Nucleus accumbens (tissue), 56 donors: ENCODE data around the gene PRAC2.

Experiments
- DNase-seq, 56 donors: peaks; one replicate each; lab custom pipeline; 2025; lab: John Stamatoyannopoulos, UW

PRAC2 gene

DNA sequence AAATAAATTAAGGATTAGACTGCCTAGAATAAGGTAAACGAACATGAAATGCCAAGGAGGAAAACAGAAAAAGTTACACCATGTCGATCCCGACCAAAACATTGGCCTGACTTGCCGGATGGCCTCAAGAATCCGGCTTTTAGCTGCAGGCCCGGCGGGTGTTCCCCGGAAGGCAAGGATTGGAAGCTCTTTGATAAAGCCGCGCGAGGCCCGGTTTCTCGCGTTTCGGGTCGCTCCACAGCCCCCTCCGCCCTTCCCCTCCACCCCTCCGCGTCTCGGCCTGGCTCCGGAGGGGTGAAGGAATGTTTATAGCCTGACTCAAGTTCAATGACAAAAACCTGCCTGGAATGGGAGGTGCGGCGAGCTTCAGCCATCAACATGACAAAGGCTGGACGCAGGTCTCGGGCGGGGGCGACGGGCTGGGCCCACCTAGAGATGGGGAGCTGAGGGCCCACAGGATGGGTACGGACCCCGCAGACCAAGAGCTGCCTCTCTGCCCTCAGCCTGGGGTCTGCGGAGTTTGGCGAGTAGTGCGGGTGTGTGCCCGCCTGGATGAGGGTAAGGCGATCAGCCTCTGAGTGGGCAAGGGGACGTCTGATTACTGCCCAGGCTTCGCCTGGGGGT, 3.2 kb upstream of the PRAC2 start:
- DNase-seq = no peak

GRCh38 chr17:48720266-48721008, 2.5 kb upstream of the PRAC2 start:
- no peak for DNase-seq

- no peak for DNase-seq
These were observed 2.0 kb upstream of the PRAC2 start for GRCh38 chr17:48721009-48721402.

DNA sequence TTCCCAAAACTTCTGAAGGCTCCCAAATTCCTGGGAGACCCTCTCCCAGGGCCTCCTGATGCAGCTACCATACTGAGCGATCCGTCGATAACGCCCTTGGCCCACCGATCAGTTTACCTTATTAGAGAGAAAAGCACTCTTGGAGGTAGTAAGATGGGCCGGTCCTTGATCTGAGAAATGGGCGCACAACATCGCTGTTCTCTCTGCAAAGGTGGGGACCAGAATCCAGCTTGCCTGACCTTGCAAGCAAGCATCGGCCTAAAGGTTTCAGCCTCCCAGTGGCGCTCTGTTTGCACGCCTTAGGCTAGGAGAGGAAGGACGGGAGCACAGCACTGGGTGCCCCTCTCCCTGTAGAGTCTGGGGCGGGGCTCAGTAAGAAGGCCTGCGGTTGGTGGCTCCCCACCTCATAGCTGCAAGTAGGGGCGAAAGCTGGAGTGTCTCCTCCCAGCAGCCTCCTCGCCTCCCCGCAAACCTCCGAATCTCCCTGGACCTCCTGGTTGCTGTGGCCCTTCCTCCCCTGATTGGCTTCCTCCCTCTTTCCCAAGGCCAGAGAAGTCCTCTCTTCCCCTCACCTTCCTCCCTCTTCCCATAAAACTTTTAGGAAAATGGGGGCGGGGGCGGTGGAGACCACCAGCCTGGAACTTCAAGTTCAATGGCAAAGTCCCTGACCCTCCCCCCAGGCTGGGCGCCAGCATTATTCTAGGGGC, 631 bp upstream of the PRAC2 start, which contains the start of gene PRAC1:
TSS of gene PRAC1 (minus strand) at position 318 of the 707 bp plus-strand sequence. CDS start at position 192, 126 bp downstream.
- DNase-seq = no peak

DNA sequence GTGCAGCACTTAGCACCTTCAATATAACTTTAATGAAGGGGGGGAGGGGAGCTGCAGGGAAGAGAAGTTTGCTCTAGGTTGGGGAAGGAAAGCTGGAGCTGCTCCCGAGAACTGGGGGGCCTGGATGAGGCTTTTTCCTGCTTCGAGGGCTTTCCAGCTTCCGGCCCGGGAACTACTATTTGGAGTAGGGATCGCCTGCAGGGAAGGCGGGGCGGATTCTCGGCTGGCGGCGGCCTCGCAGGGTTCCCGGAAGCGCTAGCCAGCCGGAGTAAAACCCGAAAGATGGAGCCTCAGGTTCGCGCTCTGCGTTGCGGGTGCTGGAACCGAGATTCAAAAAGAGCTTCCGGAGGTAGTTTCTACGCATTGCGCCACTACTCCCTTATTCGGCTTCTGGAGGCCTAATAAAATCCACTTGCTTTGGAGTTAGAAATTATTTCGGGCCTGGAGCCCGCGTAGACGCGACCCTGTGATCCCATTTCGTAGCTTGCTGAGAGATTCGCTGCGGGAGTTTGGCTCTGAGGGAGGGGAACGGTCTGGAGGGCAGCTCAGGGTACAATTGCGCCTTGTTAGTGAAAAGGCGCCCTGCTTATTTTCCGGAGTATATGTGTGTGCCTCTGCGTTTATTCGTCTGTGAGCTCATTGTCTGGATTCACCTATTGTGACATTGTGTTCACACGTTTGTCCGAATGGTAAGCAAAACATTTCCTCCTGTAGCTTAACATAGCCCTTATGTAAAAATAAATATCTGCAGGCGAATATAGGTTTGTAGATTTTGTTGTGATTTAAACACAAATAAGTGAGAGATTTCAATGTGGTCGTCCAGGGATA, 652 bp downstream of the PRAC2 start:
- no peak for DNase-seq

DNA sequence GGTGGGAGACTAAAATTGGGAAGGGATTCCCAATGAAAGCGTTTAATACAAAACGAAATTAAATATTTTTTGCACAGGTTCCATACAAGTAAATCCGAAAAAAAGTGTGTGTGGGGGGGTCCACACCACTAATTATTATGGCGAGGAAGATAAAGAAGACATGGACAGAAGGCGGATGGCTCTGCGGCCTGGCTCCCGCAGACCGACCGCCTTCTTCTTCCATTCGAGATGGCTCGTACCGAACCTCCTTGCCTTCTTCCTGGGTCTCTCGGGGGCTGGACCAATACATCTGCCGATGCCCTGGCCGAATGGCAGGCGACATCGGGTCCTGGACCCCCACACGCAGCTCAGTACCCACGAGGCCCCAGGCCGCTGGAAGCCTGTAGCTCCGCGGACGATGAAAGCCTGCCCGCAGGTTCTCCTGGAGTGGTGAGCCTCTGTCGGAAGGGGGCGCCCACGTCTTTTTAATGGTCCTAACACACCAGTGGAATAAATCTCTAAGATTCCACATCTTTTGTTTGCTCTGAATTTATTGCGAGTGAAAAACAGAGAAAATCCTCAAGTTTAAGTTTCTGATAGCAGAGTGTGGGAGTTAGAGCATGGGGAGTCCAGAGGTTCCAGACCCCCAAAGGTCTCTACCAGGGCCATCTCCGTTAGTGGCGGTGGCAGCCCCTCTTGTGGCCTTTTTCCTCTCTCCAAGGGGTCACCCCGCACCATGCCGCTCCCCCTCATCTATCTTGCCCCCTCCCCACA, 1.4 kb downstream of the PRAC2 start:
- peak in 45 of 56 donors; percentile 0 to 78 (median 20) for DNase-seq

DNA sequence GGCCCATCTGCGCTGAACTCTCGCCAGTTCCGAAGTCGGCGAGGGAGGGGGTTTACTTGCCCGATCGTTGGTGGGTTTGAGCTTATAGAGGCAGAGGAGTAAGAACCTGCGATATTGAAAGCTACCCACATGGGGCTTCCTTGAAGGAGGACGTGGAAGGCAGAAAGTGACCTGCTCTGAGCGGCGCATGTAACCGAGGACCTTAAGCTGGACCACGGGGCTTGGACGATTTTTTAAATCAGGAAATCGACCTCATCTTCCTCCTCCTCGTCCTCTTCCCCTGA, 2.0 kb downstream of the PRAC2 start:
- no peak for DNase-seq

GRCh38 chr17:48725288-48726064, 2.5 kb downstream of the PRAC2 start:
- no peak for DNase-seq

GRCh38 chr17:48726114-48726915, 3.3 kb downstream of the PRAC2 start:
- DNase-seq = no peak

- DNase-seq = no peak
These were observed 3.9 kb downstream of the PRAC2 start for GRCh38 chr17:48726916-48727286.

GRCh38 chr17:48727415-48728175, 4.6 kb downstream of the PRAC2 start:
- no peak for DNase-seq

DNA sequence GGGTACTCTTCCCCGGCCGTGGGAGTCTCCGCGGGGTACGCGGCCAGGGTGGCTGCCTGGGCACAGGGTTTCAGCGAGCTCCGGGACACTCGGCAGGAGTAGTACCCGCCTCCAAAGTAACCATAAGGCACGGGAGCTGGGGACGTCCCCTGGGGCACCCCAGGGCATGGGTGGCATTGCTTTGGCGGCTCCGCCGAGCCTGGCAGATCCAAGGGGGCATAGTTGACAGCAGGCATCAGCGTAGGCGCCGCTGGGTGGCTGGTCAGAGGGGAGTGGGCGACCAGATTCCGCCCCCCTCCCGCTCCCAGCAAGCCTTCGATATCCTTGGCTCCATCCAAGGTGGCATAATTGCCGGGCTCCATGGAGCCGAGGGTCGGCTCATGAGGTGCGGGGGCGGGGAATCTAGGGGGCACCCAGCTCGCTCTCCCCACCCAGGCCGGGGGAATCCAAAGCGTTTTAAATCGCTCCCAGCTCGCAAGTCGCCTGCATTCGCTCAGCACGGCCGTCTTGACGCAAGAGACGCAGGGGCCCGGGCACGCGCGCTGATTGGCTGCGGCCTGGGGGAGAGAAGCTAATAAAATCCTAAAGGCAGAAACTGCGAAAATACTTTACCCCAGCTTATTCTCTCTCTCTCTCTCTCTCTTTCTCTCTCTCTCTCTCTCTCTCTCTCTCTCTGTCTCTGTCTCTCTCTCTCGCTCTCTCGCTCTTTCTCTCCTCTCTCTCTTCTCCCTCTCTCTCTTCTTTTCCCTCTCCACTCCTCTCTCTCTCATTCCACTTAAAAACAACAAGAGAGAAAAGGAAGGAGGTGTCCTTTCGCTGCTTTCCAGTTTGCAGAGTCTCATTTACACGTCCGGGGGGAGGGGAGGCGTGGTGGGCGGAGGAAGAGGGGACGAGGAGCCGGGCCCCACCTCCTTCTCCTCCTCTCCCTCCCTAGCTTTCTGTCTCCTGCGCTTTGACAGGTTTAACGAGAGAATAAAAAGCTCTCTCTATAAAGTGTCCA, 5.5 kb downstream of the PRAC2 start, which contains the start of gene HOXB13:
TSS of gene HOXB13 (minus strand) at position 519 of the 1,000 bp plus-strand sequence. CDS start at position 362, 157 bp downstream.
- no peak for DNase-seq

DNA sequence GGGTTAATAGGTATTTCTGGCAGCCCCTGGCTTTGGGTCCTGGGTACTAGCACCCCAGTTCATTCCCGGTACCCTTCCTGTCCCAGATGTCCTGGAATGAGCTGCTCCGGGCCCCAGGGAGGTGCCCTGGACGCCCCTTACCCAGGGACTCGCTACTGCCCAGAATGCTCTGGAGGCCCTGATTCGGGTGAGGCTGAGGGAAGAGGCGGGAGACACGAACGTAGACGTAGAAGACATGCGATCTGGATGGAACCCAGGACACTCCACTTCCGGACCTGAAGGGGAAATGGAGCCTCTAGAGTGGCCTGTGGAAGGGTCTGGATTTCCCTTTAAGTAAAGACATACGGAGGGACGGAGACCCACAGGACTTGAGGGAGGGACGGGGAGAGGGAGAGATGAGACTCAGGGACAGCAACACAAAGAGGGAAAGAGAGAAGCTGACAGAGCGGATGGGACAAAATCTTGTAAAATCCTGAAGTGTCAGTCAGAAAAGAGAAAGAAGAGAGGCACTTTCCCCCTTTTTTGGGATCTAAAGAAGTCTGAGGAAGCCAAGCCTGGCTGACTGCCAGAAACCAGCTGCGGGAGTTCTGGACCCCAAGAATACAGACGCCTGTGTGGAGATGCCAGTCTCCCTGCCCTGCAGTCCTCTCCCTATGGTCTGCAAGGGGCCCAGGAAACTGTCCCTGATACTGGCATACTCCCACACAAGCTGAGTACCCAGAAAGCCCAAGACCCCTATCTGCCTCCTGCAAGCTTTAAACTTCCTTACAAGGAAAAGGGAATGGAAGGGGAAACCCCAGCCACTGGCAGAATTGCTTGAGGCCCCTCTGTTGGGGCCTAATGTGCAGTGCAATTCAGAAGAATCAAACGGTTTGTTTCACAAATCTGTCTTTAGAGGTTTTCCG, 6.6 kb downstream of the PRAC2 start:
- no peak for DNase-seq

DNA sequence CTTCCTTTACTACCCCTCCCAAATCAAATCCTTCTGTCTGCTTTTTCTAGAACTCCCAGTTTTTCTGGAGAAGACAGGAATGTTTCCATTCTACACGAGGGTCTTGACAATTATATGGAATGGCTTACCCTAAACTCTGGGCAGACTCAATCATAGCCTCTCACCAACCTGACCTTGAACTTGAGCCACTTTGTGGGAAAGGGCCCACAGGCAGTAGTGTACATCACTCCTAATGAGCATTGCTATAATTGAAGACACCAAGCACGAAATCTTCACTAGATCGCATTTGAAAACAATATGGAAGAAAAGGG, 7.2 kb downstream of the PRAC2 start:
- no peak for DNase-seq

DNA sequence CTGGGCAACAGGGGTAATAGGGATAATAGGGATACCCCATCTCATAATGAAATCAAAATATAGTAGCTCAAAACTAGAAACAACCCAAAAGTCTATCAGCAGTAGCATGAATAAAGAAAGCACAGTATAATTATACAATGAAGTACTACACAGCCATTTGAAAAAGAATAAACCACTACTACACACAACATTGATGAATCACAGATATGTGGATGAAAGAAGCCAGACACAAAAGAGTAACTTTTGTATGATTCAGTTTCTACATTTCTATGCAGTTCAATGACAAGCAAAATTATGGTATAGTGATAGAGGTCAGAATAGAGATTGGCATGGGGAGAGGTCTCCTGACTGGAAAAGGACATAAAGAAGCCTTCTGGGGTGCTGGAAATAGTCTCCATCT, 8.4 kb downstream of the PRAC2 start:
- no peak for DNase-seq
